HG02678 (cell line): ENCODE measurements around the gene SH3RF3.

Source experiments
- ATAC-seq: cut with Tn5 transposase; IDR thresholded peaks from one replicate; pipeline ENCODE4 v1.9.1; 2021; ENCODE audit warnings: mild to moderate bottlenecking, moderate library complexity; ENCODE audit not compliant: unreplicated experiment

The SH3RF3 gene

GRCh38 chr2:109258376-109258775, 129.4 kb downstream of the SH3RF3 start:
- ATAC-seq, result no peak

- no peak for ATAC-seq
Measured at GRCh38 chr2:109258905-109259540, 130.0 kb downstream of the SH3RF3 start.

GRCh38 chr2:109259671-109260070, 130.7 kb downstream of the SH3RF3 start:
- no peak for ATAC-seq

DNA sequence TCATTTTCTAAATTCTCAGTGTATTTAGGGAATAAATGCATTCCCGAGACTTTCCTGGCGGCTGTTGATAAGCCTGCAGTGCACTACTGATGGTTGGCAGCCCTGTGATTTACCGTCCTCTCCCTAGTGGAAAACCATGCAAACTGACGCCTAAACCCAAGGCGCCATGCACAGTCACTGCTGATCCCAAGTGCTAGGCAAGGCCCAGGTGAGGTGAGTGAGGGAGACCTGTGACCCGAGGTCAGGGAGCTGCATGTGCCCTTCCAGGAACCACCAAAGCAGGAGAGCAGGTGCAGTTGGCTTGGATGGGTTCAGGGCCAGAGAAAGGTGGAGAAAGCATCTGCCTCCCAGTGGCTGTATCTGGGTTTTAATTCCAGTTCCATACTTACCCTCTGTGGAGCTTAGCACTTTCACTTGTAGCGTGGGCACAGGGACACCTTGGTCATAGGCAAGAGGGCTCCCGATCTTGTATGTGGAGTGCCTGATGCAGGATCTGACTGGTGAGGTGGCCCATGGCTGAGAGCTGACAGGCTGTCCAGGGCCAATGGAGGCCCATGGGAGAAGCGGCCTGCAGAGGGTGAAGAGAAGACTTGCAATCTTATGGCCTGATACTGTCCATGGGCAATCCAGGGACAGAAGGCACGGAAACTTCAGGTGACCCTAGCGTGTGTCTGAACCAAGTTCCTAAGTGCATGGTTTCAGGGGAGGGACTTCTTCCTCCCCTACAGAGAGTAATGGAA, 131.3 kb downstream of the SH3RF3 start:
- ATAC-seq, result no peak

DNA sequence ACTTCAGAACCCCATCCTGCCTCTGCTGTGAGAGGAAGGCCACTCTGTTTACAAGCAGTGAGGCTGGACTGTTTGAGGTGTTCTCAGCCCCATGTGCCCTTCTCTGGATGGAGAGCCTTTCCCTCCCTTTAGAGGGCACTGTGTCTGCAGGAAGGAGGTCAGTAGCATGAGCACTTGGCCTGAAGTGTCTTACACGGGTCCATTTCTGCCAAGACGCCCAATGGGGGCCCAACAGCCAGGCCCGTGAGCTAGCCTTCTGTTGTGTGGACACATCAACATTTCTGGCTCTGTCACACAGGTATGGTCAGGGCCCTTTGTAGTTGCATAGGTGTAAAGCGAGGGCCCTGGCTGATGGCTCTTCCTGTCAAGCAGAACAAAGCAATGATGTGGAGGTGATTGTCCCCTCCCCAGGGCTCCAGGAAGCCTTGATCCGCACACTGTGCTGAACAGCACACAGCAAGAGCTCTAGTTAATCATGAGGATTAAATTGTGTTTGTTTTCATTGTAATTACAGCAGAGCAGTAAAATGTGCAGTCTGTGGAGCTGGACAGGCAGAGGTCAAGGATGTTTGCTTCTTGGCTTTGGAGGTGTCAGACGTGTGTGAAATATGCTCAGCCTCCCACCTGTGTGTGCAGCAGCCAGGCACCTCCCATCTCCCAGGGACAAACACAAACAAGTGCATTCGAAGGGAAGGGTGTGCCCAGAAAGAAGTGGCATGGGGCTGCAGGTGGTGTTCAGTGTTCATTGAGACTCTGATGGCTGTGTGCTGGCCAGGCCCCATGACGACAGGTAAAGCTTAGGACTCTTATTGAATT, 132.1 kb downstream of the SH3RF3 start:
- ATAC-seq, result no peak

DNA sequence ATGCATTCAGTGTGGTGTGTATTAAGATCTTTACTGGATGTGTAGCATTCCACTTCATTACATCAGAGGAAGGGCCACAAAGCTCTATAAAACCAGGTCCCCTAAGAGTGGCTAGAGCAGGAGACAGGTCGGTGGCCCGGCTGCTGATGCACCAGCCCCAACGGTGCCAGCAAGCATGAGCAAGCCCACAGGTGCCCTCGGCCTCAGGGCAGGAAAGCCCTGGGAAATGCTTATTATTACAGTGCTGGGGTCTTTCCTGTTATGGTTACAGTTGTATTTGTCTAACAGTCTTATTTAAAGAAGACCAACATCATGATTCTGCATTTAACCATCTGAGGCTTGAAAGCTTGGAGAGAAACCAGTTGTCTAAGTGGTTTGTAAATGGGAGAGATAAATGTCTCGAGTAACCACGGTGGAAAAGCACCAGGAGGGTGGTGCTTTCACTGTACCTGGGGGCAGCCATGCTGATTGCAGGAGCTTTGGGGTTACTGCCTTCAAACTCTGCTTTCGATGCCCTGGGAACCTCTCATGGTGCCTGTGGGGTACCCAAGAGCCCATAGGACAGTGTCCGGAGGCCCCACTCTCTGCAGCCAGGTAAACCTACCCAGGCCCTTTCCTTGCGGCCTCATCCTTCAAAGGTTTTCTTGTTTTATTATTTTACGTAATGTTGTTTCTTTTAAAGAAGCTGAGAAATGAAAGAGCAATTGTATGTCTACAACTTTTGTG, 133.1 kb downstream of the SH3RF3 start:
- no peak for ATAC-seq

- no peak for ATAC-seq
Measured at GRCh38 chr2:109264595-109265328, 135.8 kb downstream of the SH3RF3 start.

DNA sequence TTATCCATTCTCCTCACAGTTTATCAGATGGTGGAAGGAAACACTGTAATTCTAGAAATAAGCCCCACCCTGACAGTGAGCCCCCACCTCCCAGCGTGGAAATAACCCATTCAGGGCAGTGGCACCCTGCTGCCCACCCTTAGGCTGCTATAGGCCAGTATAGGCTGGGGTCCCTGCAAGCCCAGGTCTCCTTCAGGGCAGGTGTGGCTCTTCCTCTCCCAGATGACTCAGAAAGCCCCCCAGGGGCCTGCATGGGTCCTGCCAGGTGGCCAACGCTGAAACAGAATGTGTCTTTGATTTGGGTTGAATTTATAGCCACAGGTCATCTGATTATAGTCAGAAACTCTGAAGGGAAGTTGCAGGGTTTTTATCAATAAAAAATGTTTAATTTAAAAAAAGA, 136.4 kb downstream of the SH3RF3 start:
- ATAC-seq, result no peak

DNA sequence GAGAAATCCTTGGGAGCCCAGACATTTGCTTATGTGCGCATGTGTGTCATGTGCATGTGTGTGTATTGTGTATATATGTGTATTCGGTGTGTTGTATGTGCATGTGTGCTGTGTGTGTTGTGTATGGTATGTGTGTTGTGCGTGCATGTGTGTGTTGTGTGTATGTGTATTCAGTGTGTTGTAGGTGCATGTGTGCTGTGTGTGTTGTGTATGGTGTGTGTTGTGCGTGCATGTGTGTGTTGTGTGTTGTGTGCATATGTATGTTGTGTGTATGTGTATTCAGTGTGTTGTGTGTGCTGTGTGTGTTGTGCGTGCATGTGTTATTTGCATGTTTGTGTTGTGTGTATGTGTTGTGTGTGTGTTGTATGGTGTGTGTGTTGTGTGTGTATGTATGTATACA, 136.9 kb downstream of the SH3RF3 start:
- no peak for ATAC-seq

GRCh38 chr2:109266496-109266895, 137.5 kb downstream of the SH3RF3 start:
- ATAC-seq, result no peak

- no peak for ATAC-seq
Measured at GRCh38 chr2:109266998-109267854, 138.2 kb downstream of the SH3RF3 start.

GRCh38 chr2:109268916-109269315, 139.9 kb downstream of the SH3RF3 start:
- no peak for ATAC-seq

- no peak for ATAC-seq
Measured at GRCh38 chr2:109269706-109270504, 140.9 kb downstream of the SH3RF3 start.

GRCh38 chr2:109270505-109271312, 141.7 kb downstream of the SH3RF3 start:
- ATAC-seq, result no peak

DNA sequence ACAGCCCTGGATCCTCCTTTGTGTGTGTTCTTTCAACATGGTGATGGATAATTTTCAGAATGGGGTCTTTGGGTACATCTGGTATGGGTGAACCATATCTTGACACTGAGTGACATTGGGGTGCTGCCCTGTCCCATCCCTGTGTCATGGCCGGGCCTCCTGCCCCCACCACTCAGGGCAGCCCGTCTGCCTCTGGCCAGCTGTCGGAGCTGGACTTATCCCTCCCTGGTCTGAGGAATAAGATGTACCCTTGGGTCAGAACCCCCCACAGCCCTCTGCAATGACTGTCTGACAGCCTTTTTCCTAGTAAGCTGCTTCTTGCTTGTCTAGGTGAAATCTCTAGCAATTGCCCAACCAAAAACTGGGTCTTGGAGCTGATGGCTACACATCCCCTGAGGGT, 142.9 kb downstream of the SH3RF3 start:
- no peak for ATAC-seq

- ATAC-seq, result no peak
Measured at GRCh38 chr2:109272461-109272860, 143.5 kb downstream of the SH3RF3 start.

DNA sequence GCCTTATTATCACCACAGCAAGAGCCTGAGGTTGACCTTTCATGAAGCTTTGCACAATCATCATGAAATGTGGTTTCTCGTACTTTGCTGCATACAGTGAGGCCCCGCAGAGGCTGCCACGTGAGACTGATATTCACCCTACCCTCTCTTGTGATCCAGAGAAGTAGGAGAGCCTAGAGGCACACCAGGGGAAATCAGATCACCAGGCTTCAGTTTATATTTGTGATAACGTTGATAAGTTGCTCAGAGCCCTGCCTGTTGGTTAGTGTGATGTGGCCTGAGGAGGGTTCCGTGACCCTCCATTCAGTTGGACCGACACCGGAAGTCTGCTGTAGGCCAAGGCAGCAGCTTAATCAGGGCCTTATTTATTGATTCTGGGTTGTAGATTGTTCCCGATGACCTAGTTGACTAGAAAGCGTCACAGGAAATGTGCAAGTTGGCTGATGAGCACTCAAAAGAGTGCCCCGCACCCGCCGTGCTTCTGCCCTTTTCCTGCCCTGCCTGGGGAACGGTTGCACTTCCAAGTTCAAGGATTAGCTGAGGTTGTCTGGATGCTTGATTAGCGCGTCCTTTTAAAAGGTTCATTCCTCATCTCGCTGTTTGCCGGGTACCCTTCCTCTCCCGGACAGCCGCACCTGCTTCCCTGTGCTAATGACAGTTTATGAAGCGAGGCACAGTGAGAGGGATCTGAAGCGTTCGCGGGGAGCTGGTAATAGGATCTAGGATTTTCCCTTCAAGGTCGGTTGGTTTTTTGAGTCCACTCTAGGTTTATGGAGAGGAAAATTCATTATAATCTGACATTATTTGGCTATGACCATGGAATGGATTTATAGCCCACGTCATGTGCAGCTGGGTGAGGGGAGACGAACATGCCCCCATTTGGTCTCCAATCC, 146.4 kb downstream of the SH3RF3 start:
- ATAC-seq, result no peak
